ENCODE measurements around the gene DCN. TPM values are rescaled to one million over a fixed set of nuclear protein-coding genes. Genes with fewer than 3 reads are reported as not detected.

DCN gene
- total RNA-seq, 2 donors from 2014 or later = 104 to 404 TPM

DNA sequence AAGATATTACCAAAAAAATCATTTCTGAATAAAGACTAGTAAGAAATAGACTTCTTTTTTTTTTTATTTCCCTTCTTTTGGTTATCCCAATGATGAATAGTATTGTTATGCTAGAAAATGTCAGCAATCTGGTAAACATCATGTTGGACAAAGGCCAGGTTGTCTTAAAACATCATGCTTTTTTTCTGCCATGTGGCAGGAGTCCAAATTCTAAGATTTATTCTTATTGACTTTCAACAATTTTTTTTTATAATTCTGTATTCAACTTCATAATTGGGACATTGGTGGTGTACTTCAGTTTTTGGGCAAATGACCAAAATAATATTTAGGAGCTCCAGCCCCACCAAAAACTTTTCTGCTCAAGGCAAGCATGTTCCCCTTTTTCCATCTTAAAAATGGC is 10.5 kb downstream of the DCN start:
- no peak overlapping the region for H3K27ac ChIP-seq
- no peak for DNase-seq (ENCODE audit: low spot score)
- no peaks in the 10 kb centered on the region for H3K27me3 ChIP-seq (replicated peaks; ENCODE audit: insufficient read depth)
- no peak overlapping the region for H3K4me3 ChIP-seq
- H3K36me3 ChIP-seq = no peaks in the 10 kb centered on the region
- H3K4me1 ChIP-seq (replicated peaks) = no peaks in the 10 kb centered on the region
- intact Hi-C loops (cut with DNase I) = no loop called here
- TF ChIP-seq POLR2A (IDR thresholded peaks at IDR 0.05) = no peak
- no peak for TF ChIP-seq POLR2AphosphoS5 (IDR thresholded peaks at IDR 0.05)
- TF ChIP-seq, protein P1, sequence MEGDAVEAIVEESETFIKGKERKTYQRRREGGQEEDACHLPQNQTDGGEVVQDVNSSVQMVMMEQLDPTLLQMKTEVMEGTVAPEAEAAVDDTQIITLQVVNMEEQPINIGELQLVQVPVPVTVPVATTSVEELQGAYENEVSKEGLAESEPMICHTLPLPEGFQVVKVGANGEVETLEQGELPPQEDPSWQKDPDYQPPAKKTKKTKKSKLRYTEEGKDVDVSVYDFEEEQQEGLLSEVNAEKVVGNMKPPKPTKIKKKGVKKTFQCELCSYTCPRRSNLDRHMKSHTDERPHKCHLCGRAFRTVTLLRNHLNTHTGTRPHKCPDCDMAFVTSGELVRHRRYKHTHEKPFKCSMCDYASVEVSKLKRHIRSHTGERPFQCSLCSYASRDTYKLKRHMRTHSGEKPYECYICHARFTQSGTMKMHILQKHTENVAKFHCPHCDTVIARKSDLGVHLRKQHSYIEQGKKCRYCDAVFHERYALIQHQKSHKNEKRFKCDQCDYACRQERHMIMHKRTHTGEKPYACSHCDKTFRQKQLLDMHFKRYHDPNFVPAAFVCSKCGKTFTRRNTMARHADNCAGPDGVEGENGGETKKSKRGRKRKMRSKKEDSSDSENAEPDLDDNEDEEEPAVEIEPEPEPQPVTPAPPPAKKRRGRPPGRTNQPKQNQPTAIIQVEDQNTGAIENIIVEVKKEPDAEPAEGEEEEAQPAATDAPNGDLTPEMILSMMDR (IDR thresholded peaks at IDR 0.05) = no peak
- H3K9me3 ChIP-seq = no peaks in the 10 kb centered on the region

DNA sequence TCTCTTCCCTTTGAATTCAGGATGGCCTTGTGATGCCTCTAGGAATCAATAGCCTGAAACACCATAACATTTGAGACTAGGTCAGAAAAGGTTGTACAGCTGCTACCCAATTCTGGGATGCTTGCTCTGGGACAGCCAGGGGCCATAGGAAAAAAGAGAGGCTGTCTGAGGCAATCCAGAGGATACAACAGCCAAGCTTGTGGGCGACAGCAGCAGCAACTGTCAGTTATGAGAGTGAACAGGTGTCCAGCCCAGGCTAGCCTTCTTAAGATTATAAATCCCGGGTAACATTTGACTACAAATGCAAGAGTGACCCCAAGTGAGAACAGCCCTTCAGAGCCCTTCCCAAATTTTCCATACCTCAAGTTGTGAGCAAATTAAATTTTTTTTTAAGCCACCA is 11.1 kb downstream of the DCN start:
- DNase-seq (ENCODE audit: low spot score) = no peak
- no peaks in the 10 kb centered on the region for H3K4me1 ChIP-seq (replicated peaks)
- intact Hi-C loops (cut with DNase I) = no loop called here
- H3K27me3 ChIP-seq (replicated peaks; ENCODE audit: insufficient read depth) = no peaks in the 10 kb centered on the region
- H3K27ac ChIP-seq = no peak overlapping the region
- no peaks in the 10 kb centered on the region for H3K36me3 ChIP-seq
- H3K9me3 ChIP-seq = no peaks in the 10 kb centered on the region
- 71% methylated on average over 2 of the region's 2 CpGs for WGBS
- TF ChIP-seq POLR2AphosphoS5 (IDR thresholded peaks at IDR 0.05) (no peak), POLR2A (IDR thresholded peaks at IDR 0.05) (no peak)
- TF ChIP-seq, protein P1 (IDR thresholded peaks at IDR 0.05) = no peak
- no peak overlapping the region for H3K4me3 ChIP-seq

DNA sequence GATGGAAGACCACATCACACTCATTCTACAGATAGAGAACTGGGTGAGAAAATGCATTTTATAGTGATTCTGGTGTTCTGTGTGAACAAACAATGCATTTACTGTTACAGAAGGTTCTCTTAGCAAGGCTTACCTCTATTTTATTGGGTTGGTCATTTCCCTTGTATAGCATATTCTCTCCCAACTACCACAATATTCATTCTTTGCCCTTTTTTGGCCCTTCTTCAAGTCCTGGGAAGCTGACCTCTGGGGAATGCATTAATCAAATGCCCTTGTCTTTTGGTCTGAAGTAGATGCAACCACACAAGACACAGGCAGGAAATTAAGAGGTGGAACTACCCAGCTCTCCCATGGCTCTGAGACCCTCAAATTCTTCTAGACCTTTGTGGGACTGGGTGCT is 19.5 kb downstream of the DCN start:
- intact Hi-C loops (cut with DNase I) = no loop called here
- Histone ChIP-seq H3K27me3 (replicated peaks; ENCODE audit: insufficient read depth) (no peaks in the 10 kb centered on the region), H3K4me1 (replicated peaks) (no peaks in the 10 kb centered on the region), H3K9me3 (no peaks in the 10 kb centered on the region), H3K36me3 (no peaks in the 10 kb centered on the region), H3K27ac (no peak overlapping the region), H3K4me3 (no peak overlapping the region)
- TF ChIP-seq POLR2AphosphoS5 (IDR thresholded peaks at IDR 0.05) = no peak
- TF ChIP-seq, protein P1 (IDR thresholded peaks at IDR 0.05) = no peak
- TF ChIP-seq POLR2A (IDR thresholded peaks at IDR 0.05) = no peak
- no peak for DNase-seq (ENCODE audit: low spot score)

DNA sequence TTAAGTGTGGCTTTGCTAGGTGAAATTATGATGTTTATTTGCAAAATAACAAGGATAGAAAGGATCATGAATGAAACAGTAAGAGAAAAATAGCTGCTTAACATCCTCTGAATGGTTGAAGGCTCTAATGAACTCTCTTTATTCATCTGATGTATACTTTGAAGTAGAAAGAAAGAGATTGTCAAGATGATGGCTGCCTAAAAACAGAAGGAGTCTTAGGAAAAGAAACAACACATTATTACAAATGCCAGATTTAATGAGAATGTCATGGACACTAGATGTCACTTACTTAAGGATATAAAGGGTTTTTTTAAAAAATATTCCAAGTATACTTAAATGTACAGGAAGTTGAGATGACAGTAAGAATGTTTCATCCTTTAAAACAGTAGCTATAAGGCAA is 21.6 kb downstream of the DCN start:
- intact Hi-C loops (cut with DNase I) = no loop called here
- Histone ChIP-seq H3K27ac (no peak overlapping the region), H3K4me3 (no peak overlapping the region), H3K4me1 (replicated peaks) (no peaks in the 10 kb centered on the region), H3K27me3 (replicated peaks; ENCODE audit: insufficient read depth) (no peaks in the 10 kb centered on the region), H3K9me3 (no peaks in the 10 kb centered on the region), H3K36me3 (no peaks in the 10 kb centered on the region)
- no peak for DNase-seq (ENCODE audit: low spot score)
- TF ChIP-seq POLR2AphosphoS5 (IDR thresholded peaks at IDR 0.05) = no peak
- TF ChIP-seq, protein P1 (IDR thresholded peaks at IDR 0.05) = no peak
- TF ChIP-seq POLR2A (IDR thresholded peaks at IDR 0.05) = no peak

DNA sequence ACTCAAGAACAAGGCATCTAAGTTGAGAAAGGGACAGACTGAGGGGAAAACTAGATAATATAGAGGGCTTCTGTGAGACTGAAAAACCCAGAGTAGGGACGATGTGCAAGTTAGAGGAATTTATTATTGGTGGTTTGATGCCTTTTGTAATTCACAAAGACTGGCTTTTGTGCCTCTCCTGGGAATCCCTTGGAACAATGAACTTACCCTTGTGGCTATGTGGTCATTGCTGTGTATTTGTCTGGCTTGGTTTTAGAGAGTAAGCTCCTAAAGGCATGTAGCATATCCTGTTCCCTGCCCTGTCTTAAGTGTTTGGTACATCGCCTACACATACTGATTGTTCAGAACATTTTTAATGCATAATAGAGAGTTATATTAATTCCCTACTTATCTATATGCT is 26.6 kb downstream of the DCN start:
- H3K27me3 ChIP-seq (replicated peaks; ENCODE audit: insufficient read depth) = no peaks in the 10 kb centered on the region
- H3K27ac ChIP-seq = no peak overlapping the region
- intact Hi-C loops (cut with DNase I) = no loop called here
- no peaks in the 10 kb centered on the region for H3K9me3 ChIP-seq
- no peaks in the 10 kb centered on the region for H3K4me1 ChIP-seq (replicated peaks)
- no peak overlapping the region for H3K4me3 ChIP-seq
- DNase-seq (ENCODE audit: low spot score) = no peak
- 79% methylated on average over 2 of the region's 2 CpGs for WGBS
- H3K36me3 ChIP-seq = no peaks in the 10 kb centered on the region
- TF ChIP-seq, protein P1 (IDR thresholded peaks at IDR 0.05) = no peak
- no peak for TF ChIP-seq POLR2AphosphoS5 (IDR thresholded peaks at IDR 0.05)

Measured in prostate gland (tissue), 2 donors.